Hematopoietic multipotent progenitor cell treated with erythropoietin and hydrocortisone succinate and interleukin-3 and kit ligand, for 17 days (in vitro differentiated cells): ENCODE data around the gene ALK.

Experiments used
- DNase-seq: peaks from one replicate; pipeline ENCODE4 v3.0.0-alpha.2; 2015; ENCODE audit warnings: low spot score

The ALK gene

DNA sequence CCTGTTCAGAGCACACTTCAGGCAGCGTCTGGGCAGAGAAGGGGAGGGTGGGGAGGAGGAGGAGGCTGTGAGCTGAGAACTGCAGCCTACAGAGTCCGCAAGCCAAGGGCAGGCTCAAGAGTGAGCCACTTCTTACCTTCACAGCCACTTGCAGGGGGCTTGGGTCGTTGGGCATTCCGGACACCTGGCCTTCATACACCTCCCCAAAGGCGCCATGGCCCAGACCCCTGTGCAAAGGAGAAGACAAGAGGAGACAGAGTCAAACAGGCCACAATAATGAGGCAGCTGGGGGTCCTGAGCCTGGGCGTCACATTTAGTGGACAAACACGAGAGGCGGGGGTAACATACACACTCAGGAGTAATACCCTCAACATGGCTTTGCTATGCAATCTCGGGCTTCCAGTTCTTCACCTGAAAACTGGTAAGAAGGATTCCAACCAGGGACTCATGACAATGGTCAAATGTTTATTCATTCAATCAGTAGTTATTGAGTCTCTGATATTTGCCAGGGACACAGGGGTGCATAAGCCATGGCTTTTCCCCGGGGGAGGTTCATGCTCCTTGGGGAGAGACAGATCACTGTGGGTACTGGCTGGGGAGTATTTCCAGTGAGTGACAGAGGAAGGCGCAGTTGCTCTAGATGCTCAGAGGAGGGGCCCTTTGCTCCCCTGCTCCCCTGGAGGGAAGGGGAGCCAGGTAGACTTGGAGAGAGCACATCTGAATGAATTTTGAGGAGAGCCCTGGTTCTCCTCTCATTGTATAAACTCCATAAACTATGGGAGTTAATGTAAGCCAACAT, 698.8 kb downstream of the ALK start:
- no peak for DNase-seq

DNA sequence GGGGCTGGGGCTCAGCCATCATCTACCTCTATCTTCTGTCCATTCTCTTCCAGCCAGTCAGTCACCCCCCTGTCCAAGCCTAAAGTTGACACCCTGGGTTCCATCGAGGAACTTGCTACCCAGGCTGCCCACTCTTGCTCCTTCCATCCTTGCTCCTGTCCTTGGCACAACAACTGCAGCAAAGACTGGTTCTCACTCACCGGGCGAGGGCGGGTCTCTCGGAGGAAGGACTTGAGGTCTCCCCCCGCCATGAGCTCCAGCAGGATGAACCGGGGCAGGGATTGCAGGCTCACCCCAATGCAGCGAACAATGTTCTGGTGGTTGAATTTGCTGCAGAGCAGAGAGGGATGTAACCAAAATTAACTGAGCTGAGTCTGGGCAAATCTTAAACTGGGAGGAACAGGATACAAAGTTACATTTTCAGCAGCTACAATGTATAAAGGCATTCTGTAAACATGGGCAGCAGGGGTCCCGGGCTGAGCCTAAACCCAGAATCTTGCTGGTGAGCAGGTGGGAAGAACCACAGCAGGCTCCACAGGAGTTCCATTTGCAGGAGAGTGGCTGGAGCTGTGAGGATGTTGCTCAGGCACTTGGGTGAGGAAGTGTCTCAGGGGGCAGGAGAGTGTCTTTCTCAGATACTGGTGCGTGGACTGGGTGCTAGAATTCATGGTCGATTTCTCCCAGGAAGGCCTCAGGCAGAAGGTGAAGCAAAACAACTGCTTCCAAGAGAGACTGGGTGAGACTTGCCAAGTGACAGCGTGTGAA, 700.7 kb downstream of the ALK start:
- DNase-seq = no peak

DNA sequence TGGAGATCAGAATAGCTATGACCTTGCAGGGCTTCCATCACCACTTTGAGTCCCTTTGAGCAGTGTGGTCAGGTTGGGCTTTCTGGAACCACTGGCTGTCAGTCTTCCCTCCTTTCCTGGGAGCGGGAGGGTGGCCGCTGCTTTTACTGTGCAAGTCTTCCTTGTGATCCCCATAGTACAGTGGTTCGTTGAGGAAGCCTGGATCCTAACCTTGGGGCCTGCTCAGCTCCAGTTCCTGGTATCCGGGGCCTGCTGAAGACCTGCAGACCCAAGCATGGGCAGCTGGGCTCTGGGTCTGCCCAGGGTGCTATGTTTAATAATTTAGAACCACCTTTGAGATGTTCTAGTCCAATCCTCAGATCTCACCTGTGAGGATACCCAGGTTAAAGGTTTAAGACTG, 702.0 kb downstream of the ALK start:
- DNase-seq = no peak

DNA sequence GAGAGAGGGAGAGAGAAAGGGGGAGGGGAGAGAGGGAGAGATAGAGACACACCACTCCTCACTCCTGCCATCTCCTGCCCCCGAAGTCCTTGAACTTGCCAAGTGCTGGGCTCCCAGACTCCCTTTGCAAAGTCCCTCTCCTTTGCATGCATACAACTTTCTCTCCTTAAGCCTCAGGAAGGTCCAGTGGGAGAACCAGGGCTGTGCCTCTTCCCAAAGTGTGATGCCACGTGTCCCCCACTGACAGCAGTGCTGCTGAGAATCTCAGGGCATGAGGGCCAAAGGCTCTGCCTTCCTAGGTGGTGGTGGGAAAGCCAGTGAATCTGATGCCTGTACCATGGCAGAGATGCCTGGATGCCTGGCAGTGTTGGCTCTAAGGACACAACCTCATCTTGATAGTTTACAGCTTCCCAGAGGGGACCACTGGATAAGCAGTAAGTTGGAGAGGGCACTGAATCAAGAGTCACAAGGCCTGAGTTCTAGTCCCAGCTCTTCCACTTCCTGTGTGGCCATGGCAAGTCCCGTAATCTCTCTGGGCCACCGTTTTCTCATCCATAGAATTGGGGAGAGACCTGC, 702.7 kb downstream of the ALK start:
- no peak for DNase-seq

DNA sequence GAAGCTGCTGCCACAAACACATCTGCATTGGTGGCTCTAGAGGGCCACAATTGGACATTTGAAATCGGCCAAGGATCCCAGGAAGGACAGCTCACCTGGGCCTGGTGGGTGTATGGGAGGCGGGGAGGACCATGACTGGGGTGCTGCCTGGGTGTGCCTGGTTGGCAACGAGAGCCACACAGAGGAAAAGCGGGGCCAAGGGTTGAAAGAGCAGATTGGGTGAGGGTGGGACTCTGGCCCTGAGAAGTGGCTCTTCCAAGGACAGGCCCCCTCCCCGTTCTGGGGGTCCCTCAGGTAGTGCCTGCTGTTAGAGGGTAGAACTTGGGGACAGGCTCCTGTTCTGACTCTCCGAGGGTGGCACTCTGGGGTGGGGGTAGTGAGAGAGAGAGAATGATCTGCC, 703.3 kb downstream of the ALK start:
- DNase-seq = no peak

DNA sequence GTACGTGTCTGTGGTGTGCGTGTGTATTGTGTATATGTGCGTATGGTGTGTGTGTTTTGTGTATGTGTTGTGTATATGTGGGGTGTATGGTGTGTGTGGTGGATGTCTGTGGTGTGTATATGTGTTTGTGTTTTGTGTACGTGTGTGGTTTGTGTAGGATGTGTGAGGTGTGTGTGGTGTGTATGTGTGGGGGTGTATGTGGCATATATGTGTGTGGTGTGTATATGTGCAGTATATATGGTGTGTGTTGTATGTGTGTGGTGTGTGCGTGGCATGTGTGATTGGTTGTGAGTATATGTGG, 704.8 kb downstream of the ALK start:
- DNase-seq = no peak

DNA sequence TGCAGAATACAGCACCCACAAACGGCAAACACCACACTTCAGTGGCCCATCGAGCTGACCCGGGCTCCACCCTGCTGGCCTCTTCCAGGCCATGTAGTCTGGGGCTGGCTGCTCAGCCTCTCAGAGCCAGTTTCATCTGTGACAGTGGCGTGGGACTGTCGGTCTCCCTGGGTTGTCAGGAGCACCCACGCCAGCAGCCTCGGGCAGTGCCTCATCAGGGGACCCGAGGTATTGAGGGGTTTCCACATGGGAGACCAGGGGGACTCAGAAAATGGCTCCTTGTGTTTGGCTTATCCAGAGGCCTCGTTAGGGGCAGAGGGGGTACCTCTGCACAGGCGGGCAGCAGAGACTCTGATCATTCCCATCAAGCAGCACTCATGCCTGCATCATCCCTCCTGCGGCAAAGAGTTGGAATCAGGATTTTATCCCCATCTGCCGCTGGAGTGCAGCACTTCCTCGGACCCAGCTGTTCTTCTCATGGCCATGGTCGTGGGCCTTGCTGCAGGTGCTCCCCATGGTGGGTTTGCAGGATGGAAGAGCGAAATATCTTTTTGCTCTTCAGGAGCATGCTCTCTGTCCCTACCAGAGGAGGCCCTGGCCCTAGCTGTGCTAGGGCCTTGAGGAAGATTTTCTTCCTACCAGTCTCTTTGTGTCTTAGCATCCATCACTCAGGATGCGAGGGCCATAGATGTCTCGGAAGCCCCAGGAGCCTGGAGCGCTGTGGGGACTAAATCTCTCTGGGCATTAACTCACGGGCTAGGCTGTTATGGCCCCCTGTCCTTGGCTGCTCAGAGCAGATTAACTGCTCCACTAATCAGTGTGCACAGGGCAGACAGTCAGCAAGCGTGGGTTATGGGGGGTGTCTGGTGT, 705.4 kb downstream of the ALK start:
- no peak for DNase-seq

DNA sequence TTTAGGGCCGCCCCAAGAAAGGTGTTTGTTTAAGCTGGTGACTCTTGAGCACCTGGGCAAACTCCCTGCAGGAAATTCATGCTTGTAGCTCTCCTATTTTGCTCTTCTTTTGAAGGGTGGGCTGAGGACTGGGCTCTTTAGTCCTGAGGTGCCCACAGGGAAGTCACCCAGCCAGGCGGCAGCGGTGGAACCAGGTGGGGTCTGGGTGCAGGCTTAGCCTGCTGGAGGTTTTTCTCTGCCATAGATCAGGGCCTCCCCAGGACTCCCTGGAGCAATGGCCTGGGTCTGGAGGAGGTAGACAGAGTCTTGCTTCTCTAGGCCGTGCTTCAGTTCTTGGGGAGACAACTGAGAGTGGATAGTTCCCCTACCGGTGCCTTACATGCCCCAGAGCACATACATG, 706.3 kb downstream of the ALK start:
- DNase-seq = no peak

DNA sequence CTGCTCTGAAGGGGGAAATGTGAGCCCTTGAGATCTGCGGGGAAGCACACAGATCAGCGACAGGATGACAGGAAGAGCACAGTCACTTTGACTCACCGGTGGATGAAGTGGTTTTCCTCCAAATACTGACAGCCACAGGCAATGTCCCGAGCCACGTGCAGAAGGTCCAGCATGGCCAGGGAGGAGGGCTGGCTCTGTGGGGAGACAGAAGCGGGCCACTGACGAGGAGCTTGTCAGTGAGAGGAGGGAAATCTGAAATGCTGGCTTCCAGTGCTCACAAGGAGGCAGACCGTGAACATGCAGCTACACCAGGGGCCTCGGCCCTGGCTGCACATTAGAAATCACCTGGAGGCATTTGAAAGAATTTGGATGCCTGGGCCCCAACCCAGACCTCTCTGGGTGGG, 707.5 kb downstream of the ALK start:
- DNase-seq = no peak

DNA sequence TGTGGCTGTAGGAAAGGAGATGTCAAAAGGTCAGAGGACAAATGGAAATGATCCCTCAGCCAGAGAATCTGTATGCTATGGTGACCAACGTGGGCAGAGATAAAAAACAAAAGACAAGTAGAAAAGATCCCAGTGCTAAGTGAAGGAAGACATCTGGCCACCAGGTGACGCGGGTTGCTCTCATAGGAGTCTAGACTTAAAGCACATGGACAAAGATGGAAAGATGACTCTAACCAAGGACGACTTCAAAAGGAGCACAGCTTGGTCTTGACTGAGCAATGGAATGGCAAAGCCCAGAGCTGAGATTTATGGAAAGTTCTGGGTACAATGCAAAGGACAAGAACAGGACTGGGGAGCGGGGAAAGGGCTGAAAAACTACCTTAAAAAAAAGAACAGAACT, 709.4 kb downstream of the ALK start:
- no peak for DNase-seq

DNA sequence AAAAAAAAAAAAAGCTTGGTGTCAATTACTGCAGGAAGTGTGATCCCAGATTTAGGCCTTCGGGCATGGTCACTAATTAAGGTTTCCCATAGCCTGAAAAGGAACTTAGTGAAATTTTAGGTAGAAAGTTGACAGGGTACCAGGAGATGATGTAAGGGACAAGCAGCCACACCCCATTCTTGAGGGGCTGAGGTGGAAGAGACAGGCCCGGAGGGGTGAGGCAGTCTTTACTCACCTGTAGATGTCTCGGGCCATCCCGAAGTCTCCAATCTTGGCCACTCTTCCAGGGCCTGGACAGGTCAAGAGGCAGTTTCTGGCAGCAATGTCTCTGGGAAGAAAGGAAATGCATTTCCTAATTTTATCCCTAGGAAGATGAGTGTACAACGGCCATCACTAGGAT, 711.8 kb downstream of the ALK start:
- no peak for DNase-seq

DNA sequence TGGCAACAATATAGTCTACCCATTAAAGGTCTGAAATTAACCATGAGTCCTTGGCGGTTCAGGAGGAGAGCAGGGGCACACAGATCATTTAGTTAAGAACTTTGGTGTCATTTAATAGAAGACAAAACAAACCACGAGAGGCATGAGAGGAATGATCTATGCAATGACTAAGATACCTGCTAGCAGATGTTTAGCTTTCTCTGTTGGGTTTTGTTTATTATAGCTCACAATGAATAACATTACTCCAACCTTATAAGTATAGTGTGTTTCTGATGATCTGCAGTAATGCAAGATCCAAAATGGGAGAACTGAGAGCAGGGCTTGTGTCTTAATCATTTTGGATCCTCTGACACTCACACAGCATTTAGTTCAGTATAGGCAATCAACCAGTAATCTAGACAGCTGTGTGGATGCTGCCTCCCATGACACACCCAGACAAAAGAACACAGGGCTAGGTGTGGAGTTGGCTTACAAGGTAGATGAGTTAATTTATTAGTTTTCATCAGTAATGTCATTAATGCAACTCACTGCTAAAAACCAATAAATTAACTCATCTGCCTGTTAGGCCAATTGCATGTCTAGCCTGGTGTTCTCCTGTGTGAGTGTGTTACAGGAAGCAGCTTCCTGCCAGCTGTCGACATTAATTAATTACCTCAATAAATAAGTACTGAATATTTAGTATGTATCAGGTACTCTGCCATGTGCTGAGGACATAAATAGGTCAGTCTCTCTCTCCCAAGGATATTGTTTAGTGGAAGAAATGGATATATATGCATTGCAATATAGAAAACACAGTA, 713.8 kb downstream of the ALK start:
- no peak for DNase-seq

DNA sequence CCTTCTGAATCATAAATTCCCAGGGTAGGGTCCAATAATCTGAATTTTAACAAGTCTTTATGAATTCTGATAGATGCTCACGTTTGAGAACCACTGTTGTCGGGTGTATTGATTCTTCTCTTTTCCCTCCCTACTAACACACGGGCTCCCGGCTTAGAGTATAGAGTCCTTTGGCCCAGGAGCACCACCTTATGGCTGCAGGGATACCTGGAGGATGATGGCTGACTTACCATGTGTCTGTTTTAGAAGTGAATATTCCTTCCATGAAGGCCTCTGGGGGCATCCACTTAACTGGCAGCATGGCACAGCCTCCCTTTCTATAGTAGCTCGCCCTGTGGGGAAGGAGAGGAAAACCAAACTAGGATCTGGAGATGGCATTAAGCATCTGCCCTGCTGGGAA, 714.4 kb downstream of the ALK start:
- DNase-seq = no peak

DNA sequence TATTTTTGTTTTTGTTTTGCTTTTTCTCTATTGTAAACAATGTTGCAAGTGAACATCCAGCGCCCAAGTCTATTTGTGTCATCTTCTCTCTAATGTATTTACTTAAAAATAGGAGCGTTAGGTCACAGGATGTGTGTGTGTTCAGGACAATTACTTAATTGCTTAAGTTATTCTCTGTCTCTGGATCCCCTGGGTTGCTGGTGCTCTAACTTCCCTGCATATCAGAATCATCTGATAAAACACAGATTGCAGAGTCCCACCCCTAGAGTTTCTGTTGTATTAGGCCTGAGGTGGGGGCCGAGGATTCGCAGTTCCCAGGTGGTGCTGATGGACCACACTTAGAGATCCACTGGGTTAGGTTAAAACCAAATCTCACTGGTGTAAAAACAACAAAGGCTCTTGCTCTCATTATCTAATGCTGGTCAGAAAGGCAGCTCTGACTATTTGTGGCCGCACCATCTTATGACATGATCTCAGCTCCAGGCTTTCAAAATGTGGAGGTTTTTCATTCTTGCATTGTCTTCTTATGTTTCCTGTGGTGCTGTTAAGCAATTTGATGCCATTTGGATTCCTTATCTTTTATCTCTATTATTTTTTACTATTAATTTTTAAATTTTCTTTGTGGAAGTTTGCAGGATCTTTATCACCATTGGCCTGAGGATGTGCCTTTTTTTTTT, 718.4 kb downstream of the ALK start:
- no peak for DNase-seq

DNA sequence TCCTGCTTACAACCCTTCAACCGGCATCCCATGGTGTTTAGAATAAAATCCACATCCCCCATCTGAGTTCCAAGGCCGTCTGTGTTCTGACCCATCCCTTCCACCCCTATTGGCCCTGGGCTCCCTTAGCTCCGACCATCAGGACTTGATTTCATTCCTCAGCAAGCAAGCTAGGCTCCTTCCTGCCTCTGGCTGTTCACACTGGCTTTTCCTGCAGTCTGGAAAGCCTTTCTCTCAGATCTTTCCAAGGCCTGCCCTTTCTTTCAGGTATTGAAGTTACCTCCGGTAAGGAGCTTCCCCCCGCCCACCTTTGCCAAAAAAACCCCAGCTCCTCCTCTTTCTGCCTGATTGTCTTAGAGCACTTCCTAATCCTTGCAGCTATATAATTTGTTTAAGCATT, 719.4 kb downstream of the ALK start:
- DNase-seq = no peak

DNA sequence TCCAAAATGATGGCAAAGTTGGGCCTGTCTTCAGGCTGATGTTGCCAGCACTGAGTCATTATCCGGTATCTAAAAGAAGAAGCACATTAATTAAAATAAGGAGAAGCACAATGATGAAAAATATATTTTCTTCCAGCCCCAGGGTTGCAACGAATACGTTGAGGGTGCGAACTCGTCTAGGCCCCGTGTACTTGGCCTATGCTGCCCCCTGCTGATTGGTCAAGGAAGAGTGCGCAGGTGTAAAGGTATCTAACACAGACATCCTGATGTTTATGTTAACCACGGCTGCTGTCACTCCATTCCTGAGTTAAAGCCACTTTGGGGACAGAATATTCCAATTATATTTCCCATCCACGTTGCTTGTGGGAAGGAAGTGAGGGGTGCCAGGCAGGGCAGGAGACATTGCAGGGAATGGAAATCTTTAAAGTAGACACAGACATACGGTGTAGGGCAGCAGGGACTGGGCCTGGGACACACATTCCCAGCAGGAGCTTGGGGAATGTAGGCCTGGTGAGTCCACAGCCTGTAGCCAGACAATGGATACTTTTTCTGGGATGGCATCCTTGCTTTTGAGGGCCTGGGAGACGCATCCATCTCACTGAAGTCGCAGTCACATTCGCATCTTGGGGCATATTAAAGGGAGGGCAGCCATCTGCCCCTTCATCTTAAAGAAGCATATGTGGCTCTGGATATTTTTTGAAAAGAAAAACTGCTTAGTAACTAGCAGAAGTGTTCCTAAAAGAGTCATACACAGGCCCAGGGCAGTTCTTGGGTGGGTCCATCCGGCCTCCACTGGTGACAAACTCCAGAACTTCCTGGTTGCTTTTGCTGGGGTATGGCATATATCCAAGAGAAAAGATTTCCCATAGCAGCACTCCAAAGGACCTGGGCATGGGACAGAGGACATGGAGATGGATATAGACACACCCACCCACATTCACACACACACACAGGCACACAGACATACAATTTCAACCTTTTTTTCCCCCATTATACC, 724.3 kb downstream of the ALK start:
- DNase-seq = peak; percentile 76

DNA sequence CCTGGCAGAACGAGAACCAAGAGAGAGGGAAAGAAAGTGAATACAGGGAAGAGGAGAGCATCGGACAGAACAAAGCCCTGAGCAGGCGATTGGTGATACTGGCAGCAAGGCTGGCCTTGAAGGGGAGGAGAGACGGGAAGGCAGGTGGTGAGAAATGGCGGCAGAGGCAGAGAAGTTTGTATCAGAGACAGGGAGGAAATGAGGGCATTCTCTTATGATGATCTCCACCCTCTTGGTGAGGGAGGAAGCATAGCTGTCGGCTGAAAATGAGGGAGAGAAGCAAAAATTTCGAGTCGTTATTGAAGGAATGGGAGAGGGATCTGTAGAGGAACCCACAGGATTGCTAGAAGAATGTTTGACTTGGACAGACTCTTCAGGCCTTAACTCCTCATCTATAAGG, 725.6 kb downstream of the ALK start:
- DNase-seq = no peak

DNA sequence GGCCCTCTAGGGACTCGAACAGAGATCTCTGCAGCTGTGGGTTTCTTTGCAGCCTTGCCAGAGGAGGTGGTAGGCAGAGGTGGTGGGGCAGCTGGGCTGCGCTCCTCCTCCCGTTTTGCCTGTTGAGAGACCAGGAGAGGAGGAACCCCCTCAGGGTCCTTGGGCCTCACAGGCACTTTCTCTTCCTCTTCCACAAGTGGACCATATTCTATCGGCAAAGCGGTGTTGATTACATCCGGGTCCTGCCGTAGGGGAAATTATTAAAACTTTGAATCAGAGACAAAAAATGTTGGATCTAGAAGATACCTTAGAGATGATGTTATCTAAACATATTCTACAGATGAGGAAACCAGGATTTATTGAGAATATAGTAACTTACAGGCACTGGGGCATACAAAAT, 727.7 kb downstream of the ALK start:
- DNase-seq = no peak

DNA sequence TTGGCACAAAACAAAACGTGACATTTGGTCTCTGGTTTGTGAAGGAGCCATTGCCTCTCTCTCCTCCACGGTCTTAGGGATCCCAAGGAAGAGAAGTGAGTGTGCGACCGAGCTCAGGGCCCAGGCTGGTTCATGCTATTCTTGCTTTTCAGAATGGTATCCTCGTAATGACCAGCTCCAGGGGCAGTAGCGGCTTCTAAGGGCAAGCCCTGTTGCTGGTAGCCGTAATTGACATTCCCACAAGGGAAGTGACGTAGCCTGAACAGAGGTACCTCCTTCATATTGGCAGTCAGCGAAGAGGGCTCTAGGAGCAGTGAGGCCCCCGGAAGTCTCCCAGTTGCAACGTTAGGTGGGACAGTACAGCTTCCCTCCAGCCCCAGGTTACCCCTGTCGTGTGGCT, 728.3 kb downstream of the ALK start:
- DNase-seq = no peak

DNA sequence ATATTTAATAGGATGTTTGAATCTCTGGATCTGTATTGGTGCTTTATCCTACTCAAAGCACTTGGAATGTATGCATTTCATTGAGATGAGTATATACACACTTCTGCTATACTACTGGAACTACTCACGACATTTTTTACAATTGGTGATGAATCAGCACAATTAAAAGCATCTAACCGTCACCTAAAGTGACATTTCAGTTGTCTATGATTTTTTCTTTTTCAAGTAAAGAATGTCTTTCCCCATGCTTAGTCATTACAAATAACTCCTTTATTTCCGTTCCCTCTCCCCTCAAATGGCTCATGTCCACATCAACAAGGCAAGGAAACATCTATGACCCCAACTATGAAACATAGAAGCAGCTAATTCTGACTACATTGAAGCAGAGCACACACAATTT, 728.9 kb downstream of the ALK start:
- no peak for DNase-seq
